K562 (cell line): ENCODE data around the gene CSAD. TPM values are rescaled to one million over a fixed set of nuclear protein-coding genes. Genes with fewer than 3 reads are reported as not detected.
A peak's percentile ranks its signal among the peaks of the same experiment; 100 is the strongest.

ENCODE experiments used
- ATAC-seq: fragments of 200-7000 bp; cut with Tn5 transposase; 3 replicates; pipeline ENCODE4 v1.9.1; 2020; ENCODE audit warnings: moderate library complexity
- BruUV-seq: library from RNA; stranded (reverse); fragments of 400-500 nt; replicated peaks from 2 replicates; lab custom pipeline; 2021; lab: Mats Ljungman, UMichigan
- CTCF ChIA-PET: fragments of 300-600 bp; formaldehyde crosslinking; extraction: SDS; loops from one replicate; lab custom pipeline; 2021; ENCODE audit warnings: low intra/inter-chr PET ratio; lab: Yijun Ruan, JAX
- POLR2A ChIA-PET: fragments of 300-600, 350-650 bp; sonication (Branson Sonifier 250); formaldehyde crosslinking; extraction: SDS; loops from one replicate; lab custom pipeline; 2021; ENCODE audit warnings: antibody characterized with exemption, inconsistent platforms; lab: Yijun Ruan, JAX
- DNase-seq, 4 experiments: peaks; one replicate each; pipeline versions ENCODE4 v3.0.0 to v3.0.0-alpha.2; 2011 to 2018; ENCODE audit warnings: low spot score in 3 of 4, mixed read lengths in 3 of 4; ENCODE audit errors: extremely low read depth in 1 of 4
- FAIRE-seq: peaks from 2 replicates; lab custom pipeline; 2011; peaks lifted over from hg19 to GRCh38; lab: Jason Lieb, UNC
- H2AFZ ChIP-seq: 2 replicates; pipeline ENCODE4 v1.6.0; 2011; ENCODE audit warnings: low read depth, low read length, control low read depth, inconsistent platforms
- H3K27ac ChIP-seq: fragments of 200-600 bp; 3 replicates; pipeline ENCODE4 v1.8.0; 2011; ENCODE audit warnings: low read depth, mild to moderate bottlenecking, control low read depth, inconsistent platforms, low read length, moderate library complexity, mixed read lengths; ENCODE audit errors: extremely low read depth
- H3K27me3 ChIP-seq, 2 experiments: fragments of 300-600 bp in 1 of 2; 2 replicates in 1 of 2; 3 replicates in 1 of 2; pipeline versions ENCODE4 v1.6.0 to v1.8.0; 2011; ENCODE audit warnings: inconsistent platforms in 2 of 2, low read length in 2 of 2, mild to moderate bottlenecking in 1 of 2, mixed read lengths in 1 of 2, moderate library complexity in 1 of 2; ENCODE audit not compliant: control insufficient read depth in 2 of 2, insufficient read depth in 2 of 2
- H3K36me3 ChIP-seq: fragments of 300-600 bp; 3 replicates; pipeline ENCODE4 v1.8.0; 2011; ENCODE audit warnings: mild to moderate bottlenecking, low read length, inconsistent platforms; ENCODE audit not compliant: control insufficient read depth, insufficient read depth
- H3K4me1 ChIP-seq, 2 experiments: fragments of 200-600 bp in 1 of 2; replicated peaks in 1 of 2; 2 replicates in 1 of 2; 3 replicates in 1 of 2; pipeline versions ENCODE4 v1.5.1 to v1.8.0; 2011; ENCODE audit warnings: inconsistent platforms in 2 of 2, low read length in 2 of 2, mild to moderate bottlenecking in 1 of 2, mixed read lengths in 1 of 2, moderate library complexity in 1 of 2; ENCODE audit not compliant: control insufficient read depth in 2 of 2, insufficient read depth in 2 of 2
- H3K4me2 ChIP-seq: 2 replicates; pipeline ENCODE4 v1.6.1; 2011; ENCODE audit warnings: low read length, control low read depth, inconsistent platforms, mixed read lengths; ENCODE audit not compliant: insufficient read depth
- H3K4me3 ChIP-seq: fragments of 200-600 bp; sonication (generic), shearing (Covaris generic); 2 replicates; pipeline ENCODE4 v1.5.1; 2016; ENCODE audit warnings: control low read depth, inconsistent platforms
- H3K79me2 ChIP-seq: fragments of 200-600 bp; 3 replicates; pipeline ENCODE4 v1.8.0; 2011; ENCODE audit warnings: low read length, inconsistent platforms; ENCODE audit not compliant: control insufficient read depth, insufficient read depth
- H3K9ac ChIP-seq, 2 experiments: 2 replicates each; pipeline versions ENCODE4 v1.6.0 to v1.6.1; 2011; ENCODE audit warnings: low read depth in 2 of 2, low read length in 2 of 2, control low read depth in 1 of 2, inconsistent platforms in 1 of 2, mild to moderate bottlenecking in 1 of 2, mixed read lengths in 1 of 2; ENCODE audit not compliant: insufficient read depth in 1 of 2
- H3K9me1 ChIP-seq: one replicate; pipeline ENCODE4 v1.6.0; 2011; ENCODE audit warnings: inconsistent platforms, mild to moderate bottlenecking, low read length, moderate library complexity; ENCODE audit not compliant: control insufficient read depth, insufficient read depth
- H3K9me3 ChIP-seq: replicated peaks from 2 replicates; pipeline ENCODE4 v1.5.1; 2011; ENCODE audit warnings: low read depth, low read length, inconsistent platforms; ENCODE audit not compliant: control insufficient read depth, insufficient read depth
- H4K20me1 ChIP-seq: replicated peaks from 2 replicates; pipeline ENCODE4 v1.6.1; 2011; ENCODE audit warnings: low read length, inconsistent platforms, mixed read lengths; ENCODE audit not compliant: control insufficient read depth, insufficient read depth
- CBX1 ChIP-seq: sonication (generic); IDR thresholded peaks from 2 replicates; pipeline ENCODE4 v1.6.1; 2016; ENCODE audit warnings: antibody characterized with exemption, low read depth, mild to moderate bottlenecking
- IRF2 ChIP-seq: sonication (generic); formaldehyde crosslinking; IDR thresholded peaks from 2 replicates; pipeline ENCODE4 v1.8.1; 2022; ENCODE audit warnings: mild to moderate bottlenecking, missing genetic modification reagents
- KAT2B ChIP-seq: IDR thresholded peaks from one replicate; pipeline ENCODE4 v1.6.1; 2012; ENCODE audit warnings: low read depth, mild to moderate bottlenecking, control low read depth, inconsistent platforms, low read length, moderate library complexity
- LARP7 ChIP-seq: fragments of 450-650 bp; IDR thresholded peaks from 2 replicates; pipeline ENCODE4 v1.6.1; 2016
- RBM34 ChIP-seq: fragments of 200-400 bp; formaldehyde crosslinking; IDR thresholded peaks from 2 replicates; pipeline ENCODE4 v1.6.1; 2018; ENCODE audit warnings: low read length, borderline replicate concordance; ENCODE audit not compliant: insufficient read depth
- RFX1 ChIP-seq: fragments of 450-650 bp; IDR thresholded peaks from 2 replicates; pipeline ENCODE4 v1.6.1; 2016; ENCODE audit warnings: mild to moderate bottlenecking, moderate library complexity
- SUPT5H ChIP-seq: fragments of 450-650 bp; IDR thresholded peaks from 2 replicates; pipeline ENCODE4 v1.6.1; 2016
- ZNF143 ChIP-seq: sonication (generic); formaldehyde crosslinking; IDR thresholded peaks from 2 replicates; pipeline ENCODE4 v1.9.0; 2022; ENCODE audit warnings: mild to moderate bottlenecking, missing genetic modification reagents
- ZNF174 ChIP-seq: fragments of 250-450 bp; sonication (Bioruptor Pico); IDR thresholded peaks from 2 replicates; pipeline ENCODE4 v1.4.0; 2020; ENCODE audit warnings: mild to moderate bottlenecking
- WGBS: fragments of 100-300 bp; shearing (Covaris generic); methylation state at CpG from one replicate; pipeline ENCODE4 v1.1.6; 2016; ENCODE audit warnings: low coverage, mixed read lengths; ENCODE audit not compliant: insufficient coverage; ENCODE audit errors: missing lambda C conversion rate; 5-methylcytosine and 5-hydroxymethylcytosine counted together
- in situ Hi-C: fragments of 300-500 bp; cut with MboI; formaldehyde crosslinking; loops from 4 replicates; pipeline ENCODE4 v1.15.0; 2018; ENCODE audit warnings: inconsistent platforms, mixed read lengths
- intact Hi-C: fragments of 100-400 bp; cut with micrococcal nuclease; formaldehyde crosslinking; loops from 2 replicates; pipeline ENCODE4 v1.14.2; 2022
- polyA plus RNA-seq, 8 experiments: library from polyadenylated mRNA; depleted of rRNA in 4 of 8; stranded (reverse) in 5 of 8; unstranded in 3 of 8; fragments of >200 nt; fragmentation: Nextera tagmentation in 2 of 8; fragmentation: Illumina TruSeq in 1 of 8; extraction: Ambion mirVana in 2 of 8; extraction: Trizol in 1 of 8; gene quantifications; 2 replicates each; pipeline versions ENCODE4 v1.2.1 to v1.2.3, GENCODE V29; 2011 to 2014; ENCODE audit warnings: inconsistent platforms in 1 of 8, missing spikeins in 1 of 8
- total RNA-seq, 7 experiments: library from RNA; depleted of rRNA in 6 of 7; stranded (reverse); fragments of >200 nt in 6 of 7; fragmentation: Illumina TruSeq in 2 of 7; extraction: Trizol in 2 of 7; gene quantifications; 2 replicates each; pipeline versions ENCODE4 v1.2.1 to v1.2.3, GENCODE V29; 2011 to 2021; ENCODE audit warnings: low replicate concordance in 1 of 7
- TF ChIP-seq, protein P1 (sequence below): fragments of 250-450 bp; sonication (Bioruptor Pico); IDR thresholded peaks from 2 replicates; pipeline ENCODE4 v1.8.0; 2022; ENCODE audit warnings: moderate library complexity, mild to moderate bottlenecking, inconsistent platforms
- TF ChIP-seq, protein P2 (sequence below): fragments of 450-650 bp; IDR thresholded peaks from 2 replicates; pipeline ENCODE4 v1.6.1; 2016; ENCODE audit warnings: mild to moderate bottlenecking
- TF ChIP-seq, protein P3 (sequence below), 2 experiments: fragments of 250-450 bp in 1 of 2; fragments of 450-650 bp in 1 of 2; sonication (Bioruptor Pico) in 1 of 2; IDR thresholded peaks; 2 replicates each; pipeline versions ENCODE4 v1.6.1 to v1.8.0; 2016 to 2021; ENCODE audit warnings: mild to moderate bottlenecking in 2 of 2, moderate library complexity in 2 of 2, missing compliant biosample characterization in 1 of 2, missing genetic modification characterization in 1 of 2

The CSAD gene
- total and polyA plus RNA-seq, 9 of the 15 experiments (the other 6 are each of a cell fraction or from before 2014, with no cell fraction given) = 1.8 to 19.6 (median 8.1) TPM

DNA sequence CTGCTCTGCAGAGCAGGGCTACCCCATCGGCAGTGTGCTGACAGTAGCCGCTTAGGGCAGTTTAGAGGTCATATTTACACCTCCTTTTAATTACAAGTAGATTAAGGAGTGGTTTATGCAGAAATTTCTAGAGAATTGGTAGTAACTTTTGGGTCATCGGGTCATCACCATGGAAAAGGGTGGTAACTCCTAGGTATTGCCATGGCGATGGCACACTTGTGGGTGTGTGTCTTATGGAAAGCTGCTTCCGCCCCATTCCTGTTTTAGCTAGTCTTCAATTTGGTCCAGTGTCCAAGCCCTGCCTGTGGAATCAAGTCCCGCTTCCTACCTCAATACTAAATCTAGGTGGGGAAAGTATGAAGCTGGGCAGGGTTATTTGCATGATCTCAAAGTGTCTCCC, 29.7 kb downstream of the CSAD start:
- no peak overlapping the region for H3K4me3 ChIP-seq
- no peak overlapping the region for H3K4me2 ChIP-seq
- POLR2A ChIA-PET = interaction anchor here (0.6 to 0.9 kb wide), 2 partner anchors 8 to 10 kb away, joined by 3 to 4 read pairs; no protein-coding TSS in a partner anchor
- H3K9ac ChIP-seq = no peak overlapping the region; a peak in 1 of 4 replicates
- intact Hi-C loops (no loop called here), in situ Hi-C loops (no loop called here)
- peaks cover 2 to 6% of the 10 kb centered on the region in 2 experiments; a peak in 3 of 5 replicates for H3K4me1 ChIP-seq
- FAIRE-seq = no peak
- no peaks in the 10 kb centered on the region for H4K20me1 ChIP-seq
- ATAC-seq = no peak
- no TSS peak for BruUV-seq
- no peaks in the 10 kb centered on the region for H3K36me3 ChIP-seq
- no peaks in the 10 kb centered on the region for H3K27me3 ChIP-seq
- 64% methylated on average over 6 of the region's 6 CpGs for WGBS
- no peaks in the 10 kb centered on the region for H3K9me1 ChIP-seq
- TF ChIP-seq SUPT5H = no peak
- peak; percentile 46 for TF ChIP-seq RFX1
- H3K79me2 ChIP-seq = no peaks in the 10 kb centered on the region
- CTCF ChIA-PET = no interaction called here
- H3K9me3 ChIP-seq = peaks cover 5% of the 10 kb centered on the region
- no peak for DNase-seq
- H3K27ac ChIP-seq = no peak overlapping the region
- no peak overlapping the region for H2AFZ ChIP-seq

DNA sequence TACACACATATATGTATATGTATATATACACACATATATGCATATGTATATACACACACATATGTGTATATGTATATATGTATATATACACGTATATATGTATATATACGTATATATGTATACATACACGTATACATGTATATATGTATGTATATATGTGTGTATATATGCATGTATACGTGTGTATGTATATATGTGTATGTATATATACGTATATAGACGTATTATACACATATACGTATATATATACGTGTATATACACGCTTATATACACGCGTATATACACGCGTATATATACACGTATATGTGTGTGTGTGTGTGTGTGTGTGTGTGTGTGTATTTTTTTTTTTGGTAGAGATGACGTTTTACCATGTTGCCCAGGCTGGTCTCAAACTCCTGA, 33.1 kb downstream of the CSAD start:
- CTCF ChIA-PET = interaction anchor here (0.6 kb wide), 1 partner anchor 1128 kb away, joined by 3 read pairs; no protein-coding TSS in a partner anchor
- H2AFZ ChIP-seq = no peak overlapping the region
- no peak overlapping the region for H3K4me3 ChIP-seq
- peaks cover 6 to 9% of the 10 kb centered on the region in 2 experiments; a peak in 3 of 5 replicates for H3K4me1 ChIP-seq
- H3K4me2 ChIP-seq = no peak overlapping the region
- WGBS = 82% methylated on average over 13 of the region's 15 CpGs
- intact Hi-C loops (no loop called here), in situ Hi-C loops (no loop called here)
- H3K36me3 ChIP-seq = no peaks in the 10 kb centered on the region
- H3K9ac ChIP-seq = no peak overlapping the region
- no peaks in the 10 kb centered on the region for H3K9me1 ChIP-seq
- FAIRE-seq = no peak
- H3K9me3 ChIP-seq = peaks cover 5% of the 10 kb centered on the region
- no TSS peak for BruUV-seq
- no peaks in the 10 kb centered on the region for H3K27me3 ChIP-seq
- H4K20me1 ChIP-seq = no peaks in the 10 kb centered on the region
- no peak overlapping the region for H3K27ac ChIP-seq
- DNase-seq = no peak
- H3K79me2 ChIP-seq = no peaks in the 10 kb centered on the region
- POLR2A ChIA-PET = no interaction called here
- ATAC-seq = no peak
- TF ChIP-seq LARP7 (no peak), RBM34 (no peak), KAT2B (no peak), ZNF143 (CRISPR knock-in tag) (no peak), IRF2 (CRISPR knock-in tag) (no peak), ZNF174 (peak; percentile 79; the same call in 1 of the 2 replicates), CBX1 (no peak)
- TF ChIP-seq, protein P1, sequence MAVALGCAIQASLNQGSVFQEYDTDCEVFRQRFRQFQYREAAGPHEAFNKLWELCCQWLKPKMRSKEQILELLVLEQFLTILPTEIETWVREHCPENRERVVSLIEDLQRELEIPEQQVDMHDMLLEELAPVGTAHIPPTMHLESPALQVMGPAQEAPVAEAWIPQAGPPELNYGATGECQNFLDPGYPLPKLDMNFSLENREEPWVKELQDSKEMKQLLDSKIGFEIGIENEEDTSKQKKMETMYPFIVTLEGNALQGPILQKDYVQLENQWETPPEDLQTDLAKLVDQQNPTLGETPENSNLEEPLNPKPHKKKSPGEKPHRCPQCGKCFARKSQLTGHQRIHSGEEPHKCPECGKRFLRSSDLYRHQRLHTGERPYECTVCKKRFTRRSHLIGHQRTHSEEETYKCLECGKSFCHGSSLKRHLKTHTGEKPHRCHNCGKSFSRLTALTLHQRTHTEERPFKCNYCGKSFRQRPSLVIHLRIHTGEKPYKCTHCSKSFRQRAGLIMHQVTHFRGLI (CRISPR knock-in tag) = peak; percentile 96
- TF ChIP-seq, protein P2, sequence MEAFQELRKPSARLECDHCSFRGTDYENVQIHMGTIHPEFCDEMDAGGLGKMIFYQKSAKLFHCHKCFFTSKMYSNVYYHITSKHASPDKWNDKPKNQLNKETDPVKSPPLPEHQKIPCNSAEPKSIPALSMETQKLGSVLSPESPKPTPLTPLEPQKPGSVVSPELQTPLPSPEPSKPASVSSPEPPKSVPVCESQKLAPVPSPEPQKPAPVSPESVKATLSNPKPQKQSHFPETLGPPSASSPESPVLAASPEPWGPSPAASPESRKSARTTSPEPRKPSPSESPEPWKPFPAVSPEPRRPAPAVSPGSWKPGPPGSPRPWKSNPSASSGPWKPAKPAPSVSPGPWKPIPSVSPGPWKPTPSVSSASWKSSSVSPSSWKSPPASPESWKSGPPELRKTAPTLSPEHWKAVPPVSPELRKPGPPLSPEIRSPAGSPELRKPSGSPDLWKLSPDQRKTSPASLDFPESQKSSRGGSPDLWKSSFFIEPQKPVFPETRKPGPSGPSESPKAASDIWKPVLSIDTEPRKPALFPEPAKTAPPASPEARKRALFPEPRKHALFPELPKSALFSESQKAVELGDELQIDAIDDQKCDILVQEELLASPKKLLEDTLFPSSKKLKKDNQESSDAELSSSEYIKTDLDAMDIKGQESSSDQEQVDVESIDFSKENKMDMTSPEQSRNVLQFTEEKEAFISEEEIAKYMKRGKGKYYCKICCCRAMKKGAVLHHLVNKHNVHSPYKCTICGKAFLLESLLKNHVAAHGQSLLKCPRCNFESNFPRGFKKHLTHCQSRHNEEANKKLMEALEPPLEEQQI = no peak
- TF ChIP-seq, protein P3, sequence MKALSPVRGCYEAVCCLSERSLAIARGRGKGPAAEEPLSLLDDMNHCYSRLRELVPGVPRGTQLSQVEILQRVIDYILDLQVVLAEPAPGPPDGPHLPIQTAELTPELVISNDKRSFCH (CRISPR knock-in tag; IDR thresholded peaks at IDR 0.05) = peak; percentile 83; the same call in 1 of the 2 replicates
- TF ChIP-seq, protein P3 (tag; IDR thresholded peaks at IDR 0.05) = no peak
